GM23248 (cell line): ENCODE results near the gene TTI1. TPM values are rescaled to one million over a fixed set of nuclear protein-coding genes. Genes with fewer than 3 reads are reported as not detected.

Source experiments
- DNase-seq: peaks from one replicate; pipeline ENCODE4 v3.0.0-alpha.2; 2015
- H2AFZ ChIP-seq: fragments of 200-600 bp; sonication (generic); 2 replicates; pipeline ENCODE4 v1.6.1; 2016; ENCODE audit warnings: antibody characterized with exemption
- H3F3A ChIP-seq: fragments of 200-600 bp; sonication (generic); 2 replicates; pipeline ENCODE4 v1.6.1; 2016; ENCODE audit warnings: mild to moderate bottlenecking, antibody characterized with exemption, mixed run types; ENCODE audit not compliant: insufficient read depth
- H3K27ac ChIP-seq: fragments of 200-600 bp; sonication (generic); 2 replicates; pipeline ENCODE4 v1.5.1; 2016; ENCODE audit warnings: mild to moderate bottlenecking
- H3K27me3 ChIP-seq: fragments of 200-600 bp; sonication (generic); replicated peaks from 2 replicates; pipeline ENCODE4 v1.6.1; 2016; ENCODE audit warnings: mild to moderate bottlenecking; ENCODE audit not compliant: insufficient read depth
- H3K36me3 ChIP-seq: fragments of 200-600 bp; sonication (generic); 2 replicates; pipeline ENCODE4 v1.6.1; 2016; ENCODE audit warnings: low read depth, mild to moderate bottlenecking
- H3K4me1 ChIP-seq: fragments of 200-600 bp; sonication (generic); 2 replicates; pipeline ENCODE4 v1.6.1; 2016; ENCODE audit warnings: mild to moderate bottlenecking; ENCODE audit not compliant: insufficient read depth
- H3K4me2 ChIP-seq: fragments of 200-600 bp; sonication (generic); one replicate; pipeline ENCODE4 v1.6.1; 2016; ENCODE audit warnings: mild to moderate bottlenecking; ENCODE audit not compliant: unreplicated experiment
- H3K4me3 ChIP-seq: fragments of 200-600 bp; sonication (generic); 2 replicates; pipeline ENCODE4 v1.5.1; 2016; ENCODE audit warnings: mild to moderate bottlenecking
- H3K79me2 ChIP-seq: fragments of 200-600 bp; sonication (generic); 2 replicates; pipeline ENCODE4 v1.6.1; 2016; ENCODE audit warnings: mild to moderate bottlenecking; ENCODE audit not compliant: insufficient read depth
- H3K9ac ChIP-seq: fragments of 200-600 bp; sonication (generic); 2 replicates; pipeline ENCODE4 v1.6.1; 2016; ENCODE audit warnings: mild to moderate bottlenecking
- H3K9me2 ChIP-seq: fragments of 200-600 bp; sonication (generic); 2 replicates; pipeline ENCODE4 v1.6.1; 2016; ENCODE audit warnings: mixed run types, mild to moderate bottlenecking, moderate library complexity; ENCODE audit not compliant: insufficient read depth
- H3K9me3 ChIP-seq: fragments of 200-600 bp; sonication (generic); one replicate; pipeline ENCODE4 v1.6.1; 2017; ENCODE audit warnings: low read depth
- H4K20me1 ChIP-seq: fragments of 200-600 bp; sonication (generic); 2 replicates; pipeline ENCODE4 v1.6.0; 2016; ENCODE audit not compliant: insufficient read depth
- EZH2 ChIP-seq: fragments of 200-600 bp; sonication (generic); IDR thresholded peaks from 2 replicates; pipeline ENCODE4 v1.6.1; 2018; ENCODE audit warnings: antibody characterized with exemption, mild to moderate bottlenecking; ENCODE audit not compliant: insufficient read depth, poor library complexity, severe bottlenecking
- EZH2phosphoT487 ChIP-seq: fragments of 200-600 bp; sonication (generic); IDR thresholded peaks from 2 replicates; pipeline ENCODE4 v1.6.1; 2018; ENCODE audit warnings: antibody characterized with exemption, moderate library complexity, mild to moderate bottlenecking, low read depth; ENCODE audit not compliant: insufficient read depth
- WGBS, 2 experiments: methylation state at CpG; one replicate each; pipeline ENCODE4 v1.1.6; 2015 to 2017; ENCODE audit warnings: low lambda C conversion rate in 2 of 2, low coverage in 1 of 2; ENCODE audit errors: missing lambda C conversion rate in 2 of 2; 5-methylcytosine and 5-hydroxymethylcytosine counted together
- in situ Hi-C: fragments of 300-500 bp; cut with MboI; formaldehyde crosslinking; loops from 2 replicates; pipeline ENCODE4 v1.15.0; 2020
- polyA plus RNA-seq: library from polyadenylated mRNA; unstranded; fragments of >200 nt; fragmentation: Nextera tagmentation; extraction: Ambion mirVana; gene quantifications from 2 replicates; pipeline ENCODE4 v1.2.1, GENCODE V29; 2016
- total RNA-seq: library from RNA; depleted of rRNA; stranded (reverse); fragments of >200 nt; shearing (Covaris generic); gene quantifications from 2 replicates; pipeline ENCODE4 v1.2.3, GENCODE V29; 2014

TTI1 gene
- total and polyA plus RNA-seq, 2 experiments from 2014 or later = 12.1 to 12.2 TPM

DNA sequence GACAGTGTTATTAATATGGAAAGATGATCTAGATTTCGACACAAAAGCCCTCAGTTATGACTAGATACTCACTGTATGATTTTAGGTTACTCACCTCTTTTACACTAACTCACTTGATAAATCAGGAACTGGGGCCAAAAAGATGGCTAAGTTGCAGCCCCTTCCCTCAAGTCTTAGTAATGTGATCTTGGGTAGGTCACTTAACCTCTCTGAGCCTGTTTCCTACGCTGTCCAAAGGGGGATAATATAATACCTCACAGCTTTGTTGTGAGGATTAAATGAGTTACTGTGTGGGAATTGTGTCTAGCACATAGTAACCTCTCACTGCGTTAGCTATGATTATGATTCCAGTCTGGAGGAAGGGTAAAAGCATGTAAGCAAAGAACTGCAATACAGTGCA, 1.3 kb downstream of the TTI1 start:
- no peaks in the 10 kb centered on the region for H3K27me3 ChIP-seq
- TF ChIP-seq EZH2phosphoT487 (no peak), EZH2 (no peak)
- peak overlapping the region; percentile 98 for H3K4me2 ChIP-seq
- in situ Hi-C loops = no loop called here
- H3K27ac ChIP-seq = no peak overlapping the region
- H3K4me3 ChIP-seq = peak overlapping the region; percentile 97; the same call in 1 of the 2 replicates
- H3K36me3 ChIP-seq = peaks cover 4% of the 10 kb centered on the region; the same call in 1 of the 2 replicates
- H3K4me1 ChIP-seq = peaks cover 17% of the 10 kb centered on the region
- no peaks in the 10 kb centered on the region for H4K20me1 ChIP-seq
- H3K9me2 ChIP-seq = no peaks in the 10 kb centered on the region
- H3K79me2 ChIP-seq = peaks cover 98% of the 10 kb centered on the region
- no peak overlapping the region for H2AFZ ChIP-seq
- H3K9ac ChIP-seq = no peak overlapping the region
- WGBS, 2 experiments = 97% methylated on average over 3 of the region's 3 CpGs
- no peaks in the 10 kb centered on the region for H3K9me3 ChIP-seq
- H3F3A ChIP-seq = no peaks in the 10 kb centered on the region
- DNase-seq = no peak

DNA sequence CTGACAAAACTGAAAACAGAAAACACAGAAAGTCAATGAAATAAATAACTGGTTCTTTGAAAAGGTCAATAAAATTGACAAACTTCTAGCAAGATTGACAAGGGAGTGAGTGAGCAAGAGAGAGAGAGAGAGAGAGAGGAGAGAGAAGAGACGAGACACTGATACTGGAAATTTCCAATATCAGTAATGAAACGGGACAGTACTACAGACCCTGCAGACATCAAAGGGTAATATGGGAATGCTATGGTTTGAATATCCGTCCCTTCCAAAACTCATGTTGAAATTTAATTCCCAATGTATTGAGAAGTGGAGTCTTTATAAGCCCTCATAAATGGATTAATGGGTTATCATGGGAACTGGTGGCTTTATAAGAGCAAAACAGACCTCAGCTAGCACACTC, 3.8 kb downstream of the TTI1 start:
- H3K79me2 ChIP-seq = peaks cover 98% of the 10 kb centered on the region
- DNase-seq = no peak
- WGBS, 2 experiments = 97 to 98% methylated on average over 3 of the region's 3 CpGs
- H3K9ac ChIP-seq = no peak overlapping the region
- no peaks in the 10 kb centered on the region for H3F3A ChIP-seq
- H3K4me1 ChIP-seq = peaks cover 8% of the 10 kb centered on the region
- in situ Hi-C loops = no loop called here
- no peaks in the 10 kb centered on the region for H4K20me1 ChIP-seq
- no peaks in the 10 kb centered on the region for H3K36me3 ChIP-seq
- H2AFZ ChIP-seq = no peak overlapping the region
- TF ChIP-seq EZH2 (no peak), EZH2phosphoT487 (no peak)
- no peaks in the 10 kb centered on the region for H3K27me3 ChIP-seq
- no peaks in the 10 kb centered on the region for H3K9me2 ChIP-seq
- no peak overlapping the region for H3K4me2 ChIP-seq
- H3K27ac ChIP-seq = no peak overlapping the region
- no peaks in the 10 kb centered on the region for H3K9me3 ChIP-seq
- H3K4me3 ChIP-seq = no peak overlapping the region

DNA sequence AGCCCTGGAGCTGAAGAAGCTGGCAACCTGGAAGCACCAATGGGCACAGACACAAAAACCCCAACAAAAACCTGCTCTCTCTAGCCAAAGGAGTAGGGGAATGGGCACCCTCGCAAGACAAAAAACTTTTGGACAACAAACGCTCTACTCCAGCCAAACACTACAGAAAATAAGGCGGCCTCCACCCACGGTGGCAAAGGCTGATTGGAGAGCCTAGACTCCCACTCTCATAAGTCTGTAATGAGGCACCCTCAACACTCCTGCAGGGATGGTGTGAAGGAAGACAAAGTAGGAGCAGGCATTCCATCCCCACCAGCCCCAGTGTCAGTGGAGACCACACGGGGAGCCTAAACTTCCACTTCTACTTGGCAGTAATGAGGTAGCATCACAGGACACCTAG, 8.8 kb downstream of the TTI1 start:
- no peak for DNase-seq
- no peaks in the 10 kb centered on the region for H3K27me3 ChIP-seq
- H3K79me2 ChIP-seq = peaks cover 86% of the 10 kb centered on the region
- no peaks in the 10 kb centered on the region; the same call in 1 of the 2 replicates for H4K20me1 ChIP-seq
- H3K4me1 ChIP-seq = peaks cover 4% of the 10 kb centered on the region; the same call in 1 of the 2 replicates
- no peak overlapping the region for H2AFZ ChIP-seq
- TF ChIP-seq EZH2 (no peak), EZH2phosphoT487 (no peak)
- in situ Hi-C loops = no loop called here
- no peak overlapping the region for H3K4me2 ChIP-seq
- no peak overlapping the region for H3K9ac ChIP-seq
- H3K9me3 ChIP-seq = no peaks in the 10 kb centered on the region
- 50 to 63% methylated on average over 5 of the region's 5 CpGs for WGBS, 2 experiments
- no peaks in the 10 kb centered on the region for H3K9me2 ChIP-seq
- H3K36me3 ChIP-seq = no peaks in the 10 kb centered on the region
- no peak overlapping the region for H3K4me3 ChIP-seq
- H3K27ac ChIP-seq = no peak overlapping the region
- H3F3A ChIP-seq = 0 out of 2 replicates have a peak, but pooled peaks cover 4% of the 10 kb centered on the region

DNA sequence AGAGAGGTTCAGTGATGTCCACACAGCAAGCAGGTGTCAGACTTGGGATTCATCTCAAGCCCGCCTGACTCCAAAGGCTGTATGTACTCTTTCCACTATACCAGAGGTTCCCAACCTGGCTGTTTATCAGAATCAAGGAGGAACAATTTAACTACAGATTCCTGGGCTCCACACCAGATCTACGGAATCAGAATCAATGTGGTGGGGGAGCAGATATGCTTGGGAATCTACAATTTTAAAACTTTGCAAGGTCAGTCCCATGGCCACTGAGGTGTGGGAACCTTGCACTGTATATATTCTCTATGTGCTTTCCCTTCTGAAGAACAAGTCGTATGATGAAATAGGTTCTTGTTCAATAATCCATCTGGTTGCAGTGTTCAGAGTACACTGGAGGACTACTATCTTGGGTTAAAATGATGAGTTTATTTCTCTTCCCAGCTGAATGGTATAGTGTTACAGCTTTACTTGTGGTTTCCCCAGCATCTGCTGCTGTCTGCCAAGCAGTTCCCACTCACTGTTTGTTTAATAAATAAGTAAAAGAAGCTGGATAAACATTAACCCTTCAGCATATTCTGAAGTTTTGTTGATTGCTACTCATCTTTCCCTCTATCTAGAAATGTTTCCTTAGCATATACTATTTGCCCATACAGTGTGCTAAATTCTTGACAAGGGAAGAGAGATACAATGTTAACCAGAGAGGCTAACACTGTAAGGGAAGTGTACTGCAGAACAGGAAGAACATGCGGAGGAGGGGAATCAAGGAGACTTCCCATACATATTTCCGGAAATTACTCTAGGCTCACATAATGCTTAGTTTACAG, 9.9 kb downstream of the TTI1 start:
- WGBS, 2 experiments = 74 to 79% methylated on average over 5 of the region's 5 CpGs
- in situ Hi-C loops = no loop called here

More for the DNA sequence above, 9.9 kb downstream of the TTI1 start:
- TF ChIP-seq EZH2phosphoT487 (no peak), EZH2 (no peak)
- H3K9ac ChIP-seq = no peak overlapping the region
- no peaks in the 10 kb centered on the region; the same call in 1 of the 2 replicates for H4K20me1 ChIP-seq
- H3K4me3 ChIP-seq = no peak overlapping the region
- H3K4me2 ChIP-seq = no peak overlapping the region
- H3F3A ChIP-seq = 0 out of 2 replicates have a peak, but pooled peaks cover 4% of the 10 kb centered on the region
- no peak overlapping the region for H2AFZ ChIP-seq
- no peaks in the 10 kb centered on the region for H3K27me3 ChIP-seq
- DNase-seq = peak; percentile 45
- H3K4me1 ChIP-seq = peaks cover 4% of the 10 kb centered on the region; the same call in 1 of the 2 replicates
- no peaks in the 10 kb centered on the region for H3K9me2 ChIP-seq
- H3K36me3 ChIP-seq = peaks cover 5% of the 10 kb centered on the region
- H3K27ac ChIP-seq = no peak overlapping the region
- no peaks in the 10 kb centered on the region for H3K9me3 ChIP-seq
- peaks cover 86% of the 10 kb centered on the region for H3K79me2 ChIP-seq
